ENCODE results near the gene MAD1L1.
"Not testable (repeated sequence)": the region's sequence is repeated elsewhere in the genome, so short reads cannot be mapped to it uniquely, and the experiment has no call there.

The MAD1L1 gene

GRCh38 chr7:2173189-2173827 lies 59.4 kb downstream of the MAD1L1 start:
- no peak for DNase-seq (ENCODE audit: low spot score)

- no peak for DNase-seq (ENCODE audit: low spot score)
Measured at GRCh38 chr7:2172311-2173188, 60.2 kb downstream of the MAD1L1 start.

GRCh38 chr7:2171855-2172254 lies 60.9 kb downstream of the MAD1L1 start:
- no peak for DNase-seq (ENCODE audit: low spot score)

- DNase-seq (ENCODE audit: low spot score) = no peak
Measured at GRCh38 chr7:2170576-2171521, 61.9 kb downstream of the MAD1L1 start.

- no peak for DNase-seq (ENCODE audit: low spot score)
Measured at GRCh38 chr7:2169923-2170575, 62.7 kb downstream of the MAD1L1 start.

- no peak for DNase-seq (ENCODE audit: low spot score)
Measured at GRCh38 chr7:2168615-2169311, 64.0 kb downstream of the MAD1L1 start.

GRCh38 chr7:2166625-2167280 lies 66.0 kb downstream of the MAD1L1 start:
- no peak for DNase-seq (ENCODE audit: low spot score)

GRCh38 chr7:2165610-2166594 lies 66.8 kb downstream of the MAD1L1 start:
- no peak for DNase-seq (ENCODE audit: low spot score)

GRCh38 chr7:2165239-2165609 lies 67.5 kb downstream of the MAD1L1 start:
- DNase-seq (ENCODE audit: low spot score) = no peak

- DNase-seq (ENCODE audit: low spot score) = no peak
Measured at GRCh38 chr7:2164646-2165045, 68.1 kb downstream of the MAD1L1 start.

GRCh38 chr7:2163600-2164555 lies 68.9 kb downstream of the MAD1L1 start:
- no peak for DNase-seq (ENCODE audit: low spot score)

GRCh38 chr7:2162959-2163358 lies 69.8 kb downstream of the MAD1L1 start:
- no peak for DNase-seq (ENCODE audit: low spot score)

GRCh38 chr7:2162004-2162902 lies 70.5 kb downstream of the MAD1L1 start:
- DNase-seq (ENCODE audit: low spot score) = not testable (repeated sequence)

- DNase-seq (ENCODE audit: low spot score) = no peak
Measured at GRCh38 chr7:2159176-2159520, 73.6 kb downstream of the MAD1L1 start.

GRCh38 chr7:2158331-2159175 lies 74.2 kb downstream of the MAD1L1 start:
- no peak for DNase-seq (ENCODE audit: low spot score)
